Lung (tissue), 12 donors: Measurements from ENCODE around the gene ZFYVE21. TPM values are rescaled to one million over a fixed set of nuclear protein-coding genes. Genes with fewer than 3 reads are reported as not detected.

ENCODE experiments used
- ATAC-seq: fragments of 200-7000 bp; cut with Tn5 transposase; one replicate; pipeline ENCODE4 v1.9.1; 2020; ENCODE audit warnings: moderate number of reproducible peaks; ENCODE audit not compliant: insufficient read depth, low FRiP score
- DNase-seq, 3 donors: peaks; one replicate each; pipeline ENCODE4 v3.0.0-alpha.2; 2013 to 2017
- H3K27ac ChIP-seq, 2 donors: one replicate each; pipeline ENCODE4 v1.5.1; 2013; ENCODE audit warnings: mild to moderate bottlenecking in 2 of 2, moderate library complexity in 2 of 2, control low read depth in 1 of 2, inconsistent platforms in 1 of 2, low read depth in 1 of 2, low read length in 1 of 2
- H3K27me3 ChIP-seq, 3 donors: one replicate each; pipeline ENCODE4 v1.5.1; 2013; ENCODE audit warnings: low read length in 2 of 3; ENCODE audit not compliant: control insufficient read depth in 3 of 3, insufficient read depth in 3 of 3
- H3K36me3 ChIP-seq, 4 donors: one replicate each; pipeline ENCODE4 v1.5.1; 2013; ENCODE audit warnings: low read length in 4 of 4, mild to moderate bottlenecking in 1 of 4, moderate library complexity in 1 of 4; ENCODE audit not compliant: control insufficient read depth in 4 of 4, insufficient read depth in 4 of 4
- H3K4me1 ChIP-seq, 5 donors: one replicate each; pipeline ENCODE4 v1.5.1; 2013; ENCODE audit warnings: low read length in 5 of 5, mild to moderate bottlenecking in 2 of 5, moderate library complexity in 1 of 5; ENCODE audit not compliant: control insufficient read depth in 5 of 5, insufficient read depth in 5 of 5
- H3K4me3 ChIP-seq: one replicate; pipeline ENCODE4 v1.5.1; 2013; ENCODE audit warnings: mild to moderate bottlenecking, control low read depth, moderate library complexity
- H3K9ac ChIP-seq, 2 donors: one replicate each; pipeline ENCODE4 v1.5.1; 2013; ENCODE audit warnings: low read length in 2 of 2, control low read depth in 1 of 2; ENCODE audit not compliant: insufficient read depth in 1 of 2
- H3K9me3 ChIP-seq, 4 donors: one replicate each; pipeline ENCODE4 v1.5.1; 2013; ENCODE audit warnings: low read length in 3 of 4, mild to moderate bottlenecking in 1 of 4, moderate library complexity in 1 of 4; ENCODE audit not compliant: control insufficient read depth in 4 of 4, insufficient read depth in 3 of 4
- CTCF ChIP-seq: IDR thresholded peaks from 2 replicates; pipeline ENCODE4 v1.5.1; 2012; ENCODE audit warnings: mild to moderate bottlenecking; ENCODE audit errors: control extremely low read depth, extremely low read depth
- WGBS, 2 donors: extraction: QIAGEN DNeasy Blood & Tissue Kit; methylation state at CpG; one replicate each; pipeline ENCODE4 v1.1.7; 2013; 5-methylcytosine and 5-hydroxymethylcytosine counted together
- polyA plus RNA-seq, 2 donors: library from polyadenylated mRNA; stranded (reverse); fragments of 200-250 nt; gene quantifications; one replicate each; pipeline ENCODE4 v1.2.1, GENCODE V29; 2013
- total RNA-seq, 2 donors: library from RNA; depleted of rRNA in 1 of 2; stranded (reverse); fragments of >200 nt in 1 of 2; gene quantifications; one replicate each; pipeline ENCODE4 v1.2.1, GENCODE V29; 2014 to 2021
- donor health status: control.
- donor health status: control.
- donor health status: Bipolar disorder and iron deficiency.
- donor health status: healthy.
- donor health status: DM: yes; HTN: yes; CAD: no.

ZFYVE21 gene
- total and polyA plus RNA-seq, 4 donors, result 39.4 to 68.3 (median 47.5) TPM

GRCh38 chr14:103676881-103677675 is 38.5 kb upstream of the ZFYVE21 start:
- Histone ChIP-seq H3K27me3 (no peaks in the 10 kb centered on the region), H3K27ac (no peak overlapping the region), H3K4me3 (no peak overlapping the region), H3K36me3 (peaks cover 39 to 59% (median 50%) of the 10 kb centered on the region in 4 donors), H3K4me1 (no peaks in the 10 kb centered on the region), H3K9me3 (no peaks in the 10 kb centered on the region), H3K9ac (no peak overlapping the region)
- ATAC-seq (no peak), DNase-seq (no peak)
- TF ChIP-seq CTCF, result no peak
- 87 to 94% methylated on average over 16 of the region's 16 CpGs for WGBS, 2 donors

GRCh38 chr14:103679351-103679750 is 36.3 kb upstream of the ZFYVE21 start:
- no peak overlapping the region for H3K9ac ChIP-seq
- no peaks in the 10 kb centered on the region for H3K9me3 ChIP-seq
- no peak for TF ChIP-seq CTCF
- peak; percentile 25 to 31 (median 27) for DNase-seq
- ATAC-seq, result peak; percentile 79
- no peaks in the 10 kb centered on the region for H3K27me3 ChIP-seq
- peaks cover 31 to 56% (median 46%) of the 10 kb centered on the region in 4 donors for H3K36me3 ChIP-seq
- H3K4me3 ChIP-seq, result no peak overlapping the region
- 12 to 23% methylated on average over 13 of the region's 13 CpGs for WGBS, 2 donors
- peaks cover 0 to 3% (median 0%) of the 10 kb centered on the region in 5 donors for H3K4me1 ChIP-seq
- peak overlapping the region in 1 of 2 donors; percentile 26 for H3K27ac ChIP-seq

GRCh38 chr14:103680491-103681231 is 34.9 kb upstream of the ZFYVE21 start:
- TF ChIP-seq CTCF, result no peak

More at GRCh38 chr14:103680491-103681231, 34.9 kb upstream of the ZFYVE21 start:
- Histone ChIP-seq H3K27me3 (no peaks in the 10 kb centered on the region), H3K36me3 (peaks cover 34 to 52% (median 43%) of the 10 kb centered on the region in 4 donors), H3K4me1 (peaks cover 0 to 4% (median 0%) of the 10 kb centered on the region in 5 donors), H3K9me3 (no peaks in the 10 kb centered on the region), H3K4me3 (no peak overlapping the region), H3K9ac (no peak overlapping the region), H3K27ac (no peak overlapping the region)
- ATAC-seq (no peak), DNase-seq (no peak)
- 86 to 90% methylated on average over 17 of the region's 17 CpGs for WGBS, 2 donors
